ENCODE measurements around the gene GPR160.

The GPR160 gene

GRCh38 chr3:170044271-170044670 is 6.5 kb downstream of the GPR160 start:
- no peak overlapping the region for H3K4me3 ChIP-seq (ENCODE audit: low read depth, low read length)
- no peak for DNase-seq (ENCODE audit: low read depth)
- TF ChIP-seq CTCF (IDR thresholded peaks at IDR 0.05; ENCODE audit: insufficient read depth, low read depth, low read length, missing control alignments), result no peak

DNA sequence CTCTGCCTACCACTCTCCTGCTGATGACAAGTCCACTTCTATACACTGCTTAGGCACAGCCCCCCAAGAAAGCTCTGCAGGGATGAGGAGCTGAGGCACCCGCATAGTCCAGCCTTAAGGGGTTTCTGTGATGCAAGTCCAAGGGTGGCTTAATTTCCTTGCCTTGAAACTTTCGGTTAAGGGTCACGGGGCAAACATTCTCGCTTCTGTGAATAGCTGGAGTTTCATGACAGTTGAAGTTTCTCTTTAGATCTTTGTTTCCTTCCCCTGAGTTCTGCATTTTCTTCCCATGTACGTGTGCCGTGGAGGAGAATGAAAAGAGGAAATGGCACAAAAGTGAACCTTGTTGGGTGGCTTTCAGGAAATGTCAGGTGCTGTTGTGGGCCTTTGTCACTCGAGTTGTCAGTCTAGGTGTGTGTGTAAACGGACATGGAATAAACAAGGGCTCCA is 7.0 kb downstream of the GPR160 start:
- H3K4me3 ChIP-seq (ENCODE audit: low read depth, low read length), result peak overlapping the region; percentile 17; the same call in 1 of the 2 replicates
- DNase-seq (ENCODE audit: low read depth), result peak; percentile 93
- no peak for TF ChIP-seq CTCF (IDR thresholded peaks at IDR 0.05; ENCODE audit: insufficient read depth, low read depth, low read length, missing control alignments)

GRCh38 chr3:170046269-170047132 is 8.7 kb downstream of the GPR160 start:
- no peak overlapping the region for H3K4me3 ChIP-seq (ENCODE audit: low read depth, low read length)
- no peak for DNase-seq (ENCODE audit: low read depth)
- no peak for TF ChIP-seq CTCF (IDR thresholded peaks at IDR 0.05; ENCODE audit: insufficient read depth, low read depth, low read length, missing control alignments)

DNA sequence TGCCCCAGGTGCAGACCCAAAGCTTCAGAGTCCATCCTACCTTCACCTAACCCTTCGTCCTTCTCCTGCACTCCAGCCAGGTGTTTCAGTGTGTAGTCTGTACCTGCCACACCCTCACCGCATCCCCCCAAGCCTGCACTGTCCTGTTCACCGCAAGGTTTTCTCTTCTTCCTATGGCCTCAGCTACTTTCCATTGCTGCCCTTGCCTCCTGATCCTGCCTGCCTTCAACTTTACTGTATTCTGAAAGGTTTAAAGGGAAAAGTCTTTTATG is 9.3 kb downstream of the GPR160 start:
- no peak for DNase-seq (ENCODE audit: low read depth)
- H3K4me3 ChIP-seq (ENCODE audit: low read depth, low read length), result no peak overlapping the region
- TF ChIP-seq CTCF (IDR thresholded peaks at IDR 0.05; ENCODE audit: insufficient read depth, low read depth, low read length, missing control alignments), result no peak

DNA sequence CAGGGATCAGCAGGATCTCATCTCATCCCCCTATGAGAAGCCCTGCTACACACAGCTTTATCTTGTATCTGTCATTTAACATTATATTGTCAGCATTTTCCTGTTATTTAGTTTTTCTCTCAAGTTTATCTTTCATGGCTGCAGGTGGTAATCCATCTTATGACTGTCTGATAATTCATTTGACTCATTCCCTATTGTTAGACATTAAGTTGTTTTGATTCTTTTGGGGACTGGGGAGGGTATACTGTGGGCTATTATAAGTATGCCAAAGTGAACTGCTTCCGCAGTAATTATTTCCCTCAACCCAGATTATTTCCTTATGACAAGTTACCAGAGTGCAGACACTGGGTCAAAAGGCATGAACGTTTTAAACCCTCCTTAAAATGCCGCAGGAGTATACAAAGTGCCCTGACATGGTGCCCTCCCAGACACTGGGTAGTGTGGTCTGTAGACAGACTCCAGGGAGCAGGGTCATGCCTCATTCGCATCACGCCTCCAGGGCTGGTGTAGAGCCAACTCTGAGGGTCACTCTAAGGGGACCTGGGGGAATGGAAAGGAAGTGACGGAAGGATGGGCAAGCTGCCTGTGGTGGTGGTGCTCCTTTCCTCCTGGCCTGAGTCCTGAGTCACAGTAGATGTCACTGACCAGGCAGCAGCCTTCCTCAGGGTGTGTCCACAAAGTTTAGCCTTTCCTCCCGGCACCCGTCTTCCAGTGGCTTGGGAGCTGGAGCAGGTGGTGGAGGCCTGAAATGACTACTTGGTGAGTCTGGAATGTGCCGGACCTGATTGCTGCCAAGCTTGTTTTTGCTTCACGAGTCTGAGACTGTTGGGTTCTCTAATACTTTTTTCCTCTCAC is 11.6 kb downstream of the GPR160 start:
- H3K4me3 ChIP-seq (ENCODE audit: low read depth, low read length), result no peak overlapping the region
- no peak for DNase-seq (ENCODE audit: low read depth)
- TF ChIP-seq CTCF (IDR thresholded peaks at IDR 0.05; ENCODE audit: insufficient read depth, low read depth, low read length, missing control alignments), result no peak

DNA sequence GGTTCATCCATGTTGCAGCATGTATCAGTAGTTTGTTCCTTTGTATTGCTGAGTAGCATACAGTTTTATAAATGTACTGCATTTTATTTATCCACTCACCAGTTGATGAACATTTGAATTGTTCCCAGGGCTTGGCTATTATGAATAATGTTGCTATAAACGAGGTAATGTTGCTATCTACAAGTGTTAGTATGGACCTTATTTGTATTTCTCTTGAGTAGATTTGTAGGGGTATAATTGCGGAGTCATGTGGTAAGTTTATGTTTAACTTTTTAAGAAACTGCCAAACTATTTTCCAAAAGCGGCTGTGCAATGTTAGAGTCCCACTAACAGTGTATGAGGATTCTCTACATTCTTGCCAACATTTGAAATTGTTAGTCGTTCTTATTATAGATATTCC is 13.0 kb downstream of the GPR160 start:
- no peak for DNase-seq (ENCODE audit: low read depth)
- TF ChIP-seq CTCF (IDR thresholded peaks at IDR 0.05; ENCODE audit: insufficient read depth, low read depth, low read length, missing control alignments), result no peak
- H3K4me3 ChIP-seq (ENCODE audit: low read depth, low read length), result no peak overlapping the region
